ENCODE data around the gene GABRR2. TPM values are rescaled to one million over a fixed set of nuclear protein-coding genes. Genes with fewer than 3 reads are reported as not detected.

GABRR2 gene
- total RNA-seq, 2 donors from 2014 or later: 0.52 to 1.3 TPM

- Histone ChIP-seq H3K27me3 (no peaks in the 10 kb centered on the region), H3K4me1 (no peaks in the 10 kb centered on the region), H3K36me3 (replicated peaks in 1 of 2; ENCODE audit: insufficient read depth in 1 of 2, low read depth in 2 of 2) (no peaks in the 10 kb centered on the region), H3K9me3 (no peaks in the 10 kb centered on the region), H3K27ac (no peak overlapping the region), H3K4me3 (no peak overlapping the region)
- no peak for ATAC-seq
- intact Hi-C loops (cut with DNase I): no loop called here
- TF ChIP-seq, protein P1, sequence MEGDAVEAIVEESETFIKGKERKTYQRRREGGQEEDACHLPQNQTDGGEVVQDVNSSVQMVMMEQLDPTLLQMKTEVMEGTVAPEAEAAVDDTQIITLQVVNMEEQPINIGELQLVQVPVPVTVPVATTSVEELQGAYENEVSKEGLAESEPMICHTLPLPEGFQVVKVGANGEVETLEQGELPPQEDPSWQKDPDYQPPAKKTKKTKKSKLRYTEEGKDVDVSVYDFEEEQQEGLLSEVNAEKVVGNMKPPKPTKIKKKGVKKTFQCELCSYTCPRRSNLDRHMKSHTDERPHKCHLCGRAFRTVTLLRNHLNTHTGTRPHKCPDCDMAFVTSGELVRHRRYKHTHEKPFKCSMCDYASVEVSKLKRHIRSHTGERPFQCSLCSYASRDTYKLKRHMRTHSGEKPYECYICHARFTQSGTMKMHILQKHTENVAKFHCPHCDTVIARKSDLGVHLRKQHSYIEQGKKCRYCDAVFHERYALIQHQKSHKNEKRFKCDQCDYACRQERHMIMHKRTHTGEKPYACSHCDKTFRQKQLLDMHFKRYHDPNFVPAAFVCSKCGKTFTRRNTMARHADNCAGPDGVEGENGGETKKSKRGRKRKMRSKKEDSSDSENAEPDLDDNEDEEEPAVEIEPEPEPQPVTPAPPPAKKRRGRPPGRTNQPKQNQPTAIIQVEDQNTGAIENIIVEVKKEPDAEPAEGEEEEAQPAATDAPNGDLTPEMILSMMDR (IDR thresholded peaks at IDR 0.05): no peak
- no peak for TF ChIP-seq POLR2A (IDR thresholded peaks at IDR 0.05)
- WGBS, 2 donors: 63 to 65% methylated on average over 5 of the region's 5 CpGs
- no peak for DNase-seq
These were observed 102.6 kb downstream of the GABRR2 start for GRCh38 chr6:89212472-89212871.

DNA sequence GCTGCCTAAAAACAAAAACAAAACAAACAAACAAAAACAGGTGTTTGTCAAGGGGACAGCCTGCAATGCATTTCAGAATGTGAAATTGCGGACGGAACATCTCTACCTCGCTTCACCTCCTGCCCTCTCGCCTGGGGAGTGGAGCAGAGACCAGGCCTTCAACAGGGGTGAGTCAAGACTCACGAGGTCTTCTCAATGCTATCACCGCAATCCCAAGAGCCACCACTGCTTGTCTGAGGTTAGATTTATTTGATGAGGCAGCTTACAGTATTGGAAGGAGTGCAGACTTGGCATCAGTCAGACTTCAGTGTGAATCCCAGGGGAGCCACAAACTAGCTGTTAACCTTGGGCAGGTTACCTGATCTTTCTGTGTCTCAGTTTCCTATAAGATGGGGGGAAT, 105.6 kb downstream of the GABRR2 start:
- H3K27ac ChIP-seq: no peak overlapping the region
- no peaks in the 10 kb centered on the region for H3K4me1 ChIP-seq
- no peak for ATAC-seq
- no peak for TF ChIP-seq POLR2A (IDR thresholded peaks at IDR 0.05)
- TF ChIP-seq, protein P1 (IDR thresholded peaks at IDR 0.05): no peak
- intact Hi-C loops (cut with DNase I): no loop called here
- no peak for DNase-seq
- no peaks in the 10 kb centered on the region for H3K27me3 ChIP-seq
- H3K36me3 ChIP-seq (replicated peaks in 1 of 2; ENCODE audit: insufficient read depth in 1 of 2, low read depth in 2 of 2): no peaks in the 10 kb centered on the region
- no peaks in the 10 kb centered on the region for H3K9me3 ChIP-seq
- WGBS, 2 donors: 87 to 90% methylated on average over 6 of the region's 6 CpGs
- no peak overlapping the region for H3K4me3 ChIP-seq

GRCh38 chr6:89208551-89208950, 106.5 kb downstream of the GABRR2 start:
- Histone ChIP-seq H3K9me3 (no peaks in the 10 kb centered on the region), H3K4me1 (no peaks in the 10 kb centered on the region), H3K4me3 (no peak overlapping the region), H3K27me3 (no peaks in the 10 kb centered on the region), H3K27ac (no peak overlapping the region), H3K36me3 (replicated peaks in 1 of 2; ENCODE audit: insufficient read depth in 1 of 2, low read depth in 2 of 2) (no peaks in the 10 kb centered on the region)
- DNase-seq: no peak
- intact Hi-C loops (cut with DNase I): no loop called here
- TF ChIP-seq, protein P1 (IDR thresholded peaks at IDR 0.05): no peak
- TF ChIP-seq POLR2A (IDR thresholded peaks at IDR 0.05): no peak
- 69 to 71% methylated on average over 4 of the region's 4 CpGs for WGBS, 2 donors
- ATAC-seq: no peak

Other genes with a start within 250 kb of the GABRR2 start
- 100 to 1,000 TPM; 133 to 179 TPM for gene PNRC1, start 234.5 kb downstream of the GABRR2 start, total RNA-seq
- under 1 TPM; 0.52 to 0.99 TPM for gene SRSF12, start 197.2 kb downstream of the GABRR2 start, total RNA-seq
- 10 to 100 TPM; 10.5 to 15.3 TPM for gene PM20D2, start 169.2 kb downstream of the GABRR2 start, total RNA-seq
- not detected for gene GABRR1, start 97.9 kb downstream of the GABRR2 start, total RNA-seq
- gene UBE2J1, start 37.4 kb upstream of the GABRR2 start, total RNA-seq: 10 to 100 TPM; 23.4 to 27.8 TPM
- gene RRAGD, start 97.0 kb upstream of the GABRR2 start, total RNA-seq: 1 to 10 TPM; 9.2 to 9.3 TPM
- gene ANKRD6, start 117.9 kb upstream of the GABRR2 start, total RNA-seq: 10 to 100 TPM; 16.9 to 21.4 TPM